GM19043 (cell line): ENCODE measurements around the gene LYZL2.
"Not testable (repeated sequence)": the region's sequence is repeated elsewhere in the genome, so short reads cannot be mapped to it uniquely, and the experiment has no call there.

Experiments
- ATAC-seq: cut with Tn5 transposase; IDR thresholded peaks from one replicate; pipeline ENCODE4 v1.9.1; 2021; ENCODE audit warnings: low read depth; ENCODE audit not compliant: unreplicated experiment

Gene LYZL2

GRCh38 chr10:30629653-30630052 lies at the start of gene LYZL2:
LYZL2 (minus strand) TSS chr10:30629753; CDS start chr10:30626915, 2,838 bp downstream.
- ATAC-seq, result no peak

- not testable (repeated sequence) for ATAC-seq
Observed at GRCh38 chr10:30677616-30678015, 48.1 kb upstream of the LYZL2 start.

GRCh38 chr10:30677146-30677545 lies 47.6 kb upstream of the LYZL2 start:
- not testable (repeated sequence) for ATAC-seq

- no peak for ATAC-seq
Observed at GRCh38 chr10:30675791-30676718, 46.5 kb upstream of the LYZL2 start.

- no peak for ATAC-seq
Observed at GRCh38 chr10:30674796-30675195, 45.2 kb upstream of the LYZL2 start.

GRCh38 chr10:30673262-30673661 lies 43.7 kb upstream of the LYZL2 start:
- ATAC-seq, result not testable (repeated sequence)

GRCh38 chr10:30672338-30672737 lies 42.8 kb upstream of the LYZL2 start:
- not testable (repeated sequence) for ATAC-seq

- no peak for ATAC-seq
Observed at GRCh38 chr10:30671026-30671616, 41.6 kb upstream of the LYZL2 start.

- ATAC-seq, result not testable (repeated sequence)
Observed at GRCh38 chr10:30667982-30668381, 38.4 kb upstream of the LYZL2 start.

GRCh38 chr10:30663403-30663802 lies 33.9 kb upstream of the LYZL2 start:
- ATAC-seq, result peak; percentile 95

- ATAC-seq, result no peak
Observed at GRCh38 chr10:30662814-30663213, 33.3 kb upstream of the LYZL2 start.

- ATAC-seq, result not testable (repeated sequence)
Observed at GRCh38 chr10:30660314-30660713, 30.8 kb upstream of the LYZL2 start.

- no peak for ATAC-seq
Observed at GRCh38 chr10:30656233-30656632, 26.7 kb upstream of the LYZL2 start.

- ATAC-seq, result not testable (repeated sequence)
Observed at GRCh38 chr10:30655001-30655400, 25.4 kb upstream of the LYZL2 start.

- ATAC-seq, result not testable (repeated sequence)
Observed at GRCh38 chr10:30651470-30652397, 22.2 kb upstream of the LYZL2 start.

- ATAC-seq, result no peak
Observed at GRCh38 chr10:30647089-30647488, 17.5 kb upstream of the LYZL2 start.

- ATAC-seq, result no peak
Observed at GRCh38 chr10:30645340-30645827, 15.8 kb upstream of the LYZL2 start.

- ATAC-seq, result not testable (repeated sequence)
Observed at GRCh38 chr10:30644408-30644861, 14.9 kb upstream of the LYZL2 start.

- ATAC-seq, result not testable (repeated sequence)
Observed at GRCh38 chr10:30643557-30644199, 14.1 kb upstream of the LYZL2 start.

- not testable (repeated sequence) for ATAC-seq
Observed at GRCh38 chr10:30642856-30643255, 13.3 kb upstream of the LYZL2 start.
